NCI-H446 treated with DMSO at 0.1 percent for 48 hours (cell line): ENCODE results near the gene TSEN54.

Experiments used
- DNase-seq: peaks from one replicate; lab custom pipeline; 2025; lab: John Stamatoyannopoulos, UW

The TSEN54 gene

GRCh38 chr17:75504347-75505151, 11.8 kb upstream of the TSEN54 start:
- DNase-seq: no peak

GRCh38 chr17:75505152-75505409, 11.2 kb upstream of the TSEN54 start:
- no peak for DNase-seq

- no peak for DNase-seq
Observed at GRCh38 chr17:75505640-75506039, 10.7 kb upstream of the TSEN54 start.

- no peak for DNase-seq
Observed at GRCh38 chr17:75506134-75506533, 10.2 kb upstream of the TSEN54 start.

- DNase-seq: no peak
Observed at GRCh38 chr17:75506888-75507287, 9.4 kb upstream of the TSEN54 start.

- no peak for DNase-seq
Observed at GRCh38 chr17:75507733-75508719, 8.3 kb upstream of the TSEN54 start.

GRCh38 chr17:75508931-75509361, 7.4 kb upstream of the TSEN54 start:
- DNase-seq: no peak

- no peak for DNase-seq
Observed at GRCh38 chr17:75509528-75510258, 6.6 kb upstream of the TSEN54 start.

GRCh38 chr17:75511270-75511609, 5.1 kb upstream of the TSEN54 start:
- no peak for DNase-seq

GRCh38 chr17:75511610-75512575, 4.4 kb upstream of the TSEN54 start:
- no peak for DNase-seq

GRCh38 chr17:75512926-75513640, 3.2 kb upstream of the TSEN54 start:
- DNase-seq: no peak

GRCh38 chr17:75513641-75514000, 2.7 kb upstream of the TSEN54 start:
- DNase-seq: no peak

- DNase-seq: no peak
Observed at GRCh38 chr17:75514299-75514918, 1.9 kb upstream of the TSEN54 start.

GRCh38 chr17:75514919-75515495, 1.3 kb upstream of the TSEN54 start:
- DNase-seq: no peak

- DNase-seq: peak; percentile 79
Observed at GRCh38 chr17:75515496-75516254, 653 bp upstream of the TSEN54 start, which contains the start of gene CASKIN2. Gene CASKIN2 (minus strand): TSS chr17:75515537. CDS start chr17:75513804, 1,733 bp downstream.

GRCh38 chr17:75516619-75517296, 430 bp downstream of the TSEN54 start:
- DNase-seq: no peak

- DNase-seq: no peak
Observed at GRCh38 chr17:75517297-75517865, 1.1 kb downstream of the TSEN54 start.

- DNase-seq: no peak
Observed at GRCh38 chr17:75518201-75518600, 1.9 kb downstream of the TSEN54 start.
